HepG2 (cell line): ENCODE results near the gene TMCO6. TPM values are rescaled to one million over a fixed set of nuclear protein-coding genes. Genes with fewer than 3 reads are reported as not detected.
A peak's percentile ranks its signal among the peaks of the same experiment; 100 is the strongest.

ENCODE experiments used
- ATAC-seq: fragments of 200-7000 bp; cut with Tn5 transposase; 3 replicates; pipeline ENCODE4 v1.9.1; 2020; ENCODE audit warnings: mild to moderate bottlenecking, moderate library complexity
- BruUV-seq: library from RNA; stranded (reverse); fragments of 400-500 nt; replicated peaks from 2 replicates; lab custom pipeline; 2021; lab: Mats Ljungman, UMichigan
- CTCF ChIA-PET: fragments of 300-600 bp; formaldehyde crosslinking; extraction: SDS; loops from one replicate; lab custom pipeline; 2021; ENCODE audit warnings: low total read pairs, inconsistent platforms, low intra/inter-chr PET ratio; lab: Yijun Ruan, JAX
- POLR2A ChIA-PET: fragments of 350-600 bp; sonication (Branson Sonifier 250); formaldehyde crosslinking; loops from one replicate; lab custom pipeline; 2020; ENCODE audit warnings: antibody characterized with exemption, inconsistent platforms; lab: Yijun Ruan, JAX
- DNase-seq: peaks from one replicate; pipeline ENCODE4 v3.0.0-alpha.2; 2015; ENCODE audit warnings: low spot score
- FAIRE-seq: peaks from 3 replicates; lab custom pipeline; 2011; peaks lifted over from hg19 to GRCh38; lab: Jason Lieb, UNC
- H2AFZ ChIP-seq: one replicate; pipeline ENCODE4 v1.6.1; 2011; ENCODE audit warnings: low read length, inconsistent platforms
- H3K27ac ChIP-seq: fragments of 300-600 bp; 3 replicates; pipeline ENCODE4 v1.8.0; 2011; ENCODE audit warnings: mixed run types, mild to moderate bottlenecking, mixed read lengths, low read length, inconsistent platforms; ENCODE audit not compliant: insufficient read depth; ENCODE audit errors: extremely low read length
- H3K27me3 ChIP-seq, 2 experiments: fragments of 200-600 bp in 1 of 2; 2 replicates in 1 of 2; 3 replicates in 1 of 2; pipeline versions ENCODE4 v1.6.0 to v1.8.0; 2011; ENCODE audit warnings: low read length in 2 of 2, mild to moderate bottlenecking in 2 of 2, moderate library complexity in 2 of 2, inconsistent platforms in 1 of 2; ENCODE audit not compliant: insufficient read depth in 2 of 2, control insufficient read depth in 1 of 2
- H3K36me3 ChIP-seq, 2 experiments: fragments of 200-600 bp in 1 of 2; replicated peaks in 1 of 2; 2 replicates in 1 of 2; 3 replicates in 1 of 2; pipeline versions ENCODE4 v1.5.1 to v1.8.0; 2011; ENCODE audit warnings: low read length in 2 of 2, inconsistent platforms in 1 of 2; ENCODE audit not compliant: insufficient read depth in 2 of 2, control insufficient read depth in 1 of 2
- H3K4me1 ChIP-seq: 2 replicates; pipeline ENCODE4 v1.5.1; 2012; ENCODE audit warnings: low read length, inconsistent platforms; ENCODE audit not compliant: insufficient read depth
- H3K4me2 ChIP-seq: 2 replicates; pipeline ENCODE4 v1.6.0; 2011; ENCODE audit warnings: low read depth, low read length, inconsistent platforms
- H3K4me3 ChIP-seq, 3 experiments: fragments of 200-600 bp in 1 of 3; sonication (generic), shearing (Covaris generic) in 1 of 3; replicated peaks in 1 of 3; 2 replicates each; pipeline ENCODE4 v1.5.1; 2011 to 2016; ENCODE audit warnings: low read length in 3 of 3, inconsistent platforms in 2 of 3, low read depth in 2 of 3, mild to moderate bottlenecking in 2 of 3, control low read depth in 1 of 3, mixed read lengths in 1 of 3; ENCODE audit not compliant: insufficient read depth in 1 of 3
- H3K79me2 ChIP-seq: one replicate; pipeline ENCODE4 v1.6.1; 2011; ENCODE audit warnings: low read length, inconsistent platforms; ENCODE audit not compliant: insufficient read depth
- H3K9ac ChIP-seq: 2 replicates; pipeline ENCODE4 v1.6.0; 2011; ENCODE audit warnings: mild to moderate bottlenecking, low read depth, low read length, inconsistent platforms; ENCODE audit not compliant: insufficient read depth
- H3K9me3 ChIP-seq: 2 replicates; pipeline ENCODE4 v1.5.1; 2012; ENCODE audit warnings: mild to moderate bottlenecking, low read length
- H4K20me1 ChIP-seq: 2 replicates; pipeline ENCODE4 v1.6.0; 2011; ENCODE audit warnings: inconsistent platforms, mild to moderate bottlenecking, low read length, moderate library complexity; ENCODE audit not compliant: insufficient read depth
- ATF3 ChIP-seq: sonication (generic); formaldehyde crosslinking; IDR thresholded peaks from 2 replicates; pipeline ENCODE4 v1.4.0; 2020; ENCODE audit warnings: missing genetic modification reagents
- ATF7 ChIP-seq, 2 experiments: fragments of 450-650 bp in 1 of 2; sonication (generic) in 1 of 2; formaldehyde crosslinking in 1 of 2; IDR thresholded peaks; 2 replicates each; pipeline versions ENCODE4 v1.4.0 to v1.6.1; 2016 to 2020; ENCODE audit warnings: antibody characterized with exemption in 1 of 2, mild to moderate bottlenecking in 1 of 2, missing genetic modification reagents in 1 of 2
- E2F5 ChIP-seq: sonication (generic); formaldehyde crosslinking; conservative IDR thresholded peaks from 2 replicates; pipeline ENCODE4 v1.4.0; 2020; ENCODE audit warnings: missing genetic modification reagents
- GPN1 ChIP-seq: sonication (generic); formaldehyde crosslinking; IDR thresholded peaks from 2 replicates; pipeline ENCODE4 v1.5.1; 2020; ENCODE audit warnings: missing genetic modification reagents, borderline replicate concordance
- HCFC1 ChIP-seq: fragments of 150-350 bp; IDR thresholded peaks from 2 replicates; pipeline ENCODE4 v1.6.1; 2014; ENCODE audit warnings: low read depth, low read length
- PHF21A ChIP-seq: sonication (generic); formaldehyde crosslinking; IDR thresholded peaks from 2 replicates; pipeline ENCODE4 v1.5.0; 2020; ENCODE audit warnings: mild to moderate bottlenecking, missing genetic modification reagents
- SMAD9 ChIP-seq: sonication (generic); formaldehyde crosslinking; IDR thresholded peaks from 2 replicates; pipeline ENCODE4 v1.5.1; 2020; ENCODE audit warnings: mild to moderate bottlenecking, missing genetic modification reagents
- SP5 ChIP-seq: IDR thresholded peaks from 2 replicates; pipeline ENCODE4 v1.6.1; 2016; ENCODE audit warnings: low read depth, borderline replicate concordance
- SRF ChIP-seq: IDR thresholded peaks from 2 replicates; pipeline ENCODE4 v1.6.1; 2011; ENCODE audit warnings: mild to moderate bottlenecking, low read depth, low read length, moderate library complexity
- TRAFD1 ChIP-seq: sonication (generic); formaldehyde crosslinking; IDR thresholded peaks from 2 replicates; pipeline ENCODE4 v1.5.1; 2020; ENCODE audit warnings: missing genetic modification reagents, mild to moderate bottlenecking, borderline replicate concordance
- ZMYM4 ChIP-seq: sonication (generic); formaldehyde crosslinking; IDR thresholded peaks from 2 replicates; pipeline ENCODE4 v1.8.1; 2023; ENCODE audit warnings: mild to moderate bottlenecking, missing genetic modification reagents
- ZNF292 ChIP-seq: sonication (generic); formaldehyde crosslinking; IDR thresholded peaks from 2 replicates; pipeline ENCODE4 v1.8.1; 2022; ENCODE audit warnings: mild to moderate bottlenecking, low read depth, missing genetic modification reagents, borderline replicate concordance
- ZNF652 ChIP-seq: IDR thresholded peaks from 2 replicates; pipeline ENCODE4 v1.6.1; 2016; ENCODE audit warnings: low read depth, borderline replicate concordance
- ZSCAN25 ChIP-seq: sonication (generic); formaldehyde crosslinking; IDR thresholded peaks from 2 replicates; pipeline ENCODE4 v1.8.0; 2022; ENCODE audit warnings: mild to moderate bottlenecking, missing genetic modification reagents
- WGBS: methylation state at CpG from one replicate; pipeline ENCODE4 v1.1.6; 2017; ENCODE audit warnings: low lambda C conversion rate; 5-methylcytosine and 5-hydroxymethylcytosine counted together
- in situ Hi-C: cut with HindIII; loops from 2 replicates; pipeline ENCODE4 v1.10.0; 2017; ENCODE audit warnings: low pct_unique_long_range_greater_than_20kb; ENCODE audit not compliant: extremely low pct_ligation_motif_present
- intact Hi-C: fragments of 100-400 bp; cut with micrococcal nuclease; formaldehyde crosslinking; loops from one replicate; pipeline ENCODE4 v1.10.0; 2022; ENCODE audit not compliant: unreplicated experiment
- polyA plus RNA-seq, 8 experiments: library from polyadenylated mRNA; depleted of rRNA in 3 of 8; stranded (reverse) in 7 of 8; unstranded in 1 of 8; fragments of >200 nt; fragmentation: Illumina TruSeq in 4 of 8; extraction: Trizol in 4 of 8; gene quantifications; 2 replicates each; pipeline versions ENCODE4 v1.2.1 to v1.2.3, GENCODE V29; 2011 to 2016; ENCODE audit warnings: low read depth in 4 of 8, missing spikeins in 1 of 8, mixed read lengths in 1 of 8; ENCODE audit not compliant: insufficient read depth in 1 of 8
- total RNA-seq, 5 experiments: library from RNA; depleted of rRNA; stranded (reverse); fragments of >200 nt; fragmentation: Illumina TruSeq; extraction: Trizol; gene quantifications; 2 replicates each; pipeline ENCODE4 v1.2.3, GENCODE V29; 2016; ENCODE audit warnings: low read depth in 1 of 5
- TF ChIP-seq, protein P1 (sequence below): sonication (generic); formaldehyde crosslinking; conservative IDR thresholded peaks from 2 replicates; pipeline ENCODE4 v1.4.0; 2020; ENCODE audit warnings: missing genetic modification reagents
- TF ChIP-seq, protein P2 (sequence below), 2 experiments: fragments of 450-650 bp in 1 of 2; sonication (generic) in 1 of 2; formaldehyde crosslinking; IDR thresholded peaks; 2 replicates each; pipeline versions ENCODE4 v1.5.0 to v1.8.0; 2020 to 2022; ENCODE audit warnings: mild to moderate bottlenecking in 1 of 2, missing genetic modification reagents in 1 of 2

TMCO6 gene
- total and polyA plus RNA-seq, 2 of the 13 experiments (the other 11 are each of a cell fraction or from before 2014, with no cell fraction given) = 16.6 to 28.2 TPM

- WGBS = 61% methylated on average over 8 of the region's 8 CpGs
- Histone ChIP-seq H3K27ac (peak overlapping the region; percentile 68), H2AFZ (peak overlapping the region; percentile 66), H4K20me1 (no peaks in the 10 kb centered on the region), H3K4me3 (no peak overlapping the region; a peak in 1 of 6 replicates), H3K9ac (no peak overlapping the region), H3K27me3 (no peaks in the 10 kb centered on the region), H3K9me3 (no peaks in the 10 kb centered on the region), H3K4me2 (peak overlapping the region; percentile 67), H3K4me1 (peaks cover 65% of the 10 kb centered on the region), H3K79me2 (peaks cover 8% of the 10 kb centered on the region), H3K36me3 (no peaks in the 10 kb centered on the region)
- DNase-seq (peak; percentile 63), ATAC-seq (peak; percentile 11), FAIRE-seq (peak; percentile 85)
- BruUV-seq = no TSS peak
- in situ Hi-C loops = no loop called here
- intact Hi-C loops = loop anchor here (1.0 kb wide), 1 partner anchor 60 kb away; no protein-coding TSS in a partner anchor
- ChIA-PET CTCF (interaction anchor here (2.1 kb wide), 1 partner anchor 60 kb away, joined by 11 read pairs; no protein-coding TSS in a partner anchor), POLR2A (interaction anchor here (0.7 to 6.5 kb wide), 7 partner anchors 12 to 90 kb away, joined by 3 to 84 read pairs (median 5); partner anchors contain the start of genes EIF4EBP3, HARS1, HARS2 and IK)
- TF ChIP-seq, protein P1, sequence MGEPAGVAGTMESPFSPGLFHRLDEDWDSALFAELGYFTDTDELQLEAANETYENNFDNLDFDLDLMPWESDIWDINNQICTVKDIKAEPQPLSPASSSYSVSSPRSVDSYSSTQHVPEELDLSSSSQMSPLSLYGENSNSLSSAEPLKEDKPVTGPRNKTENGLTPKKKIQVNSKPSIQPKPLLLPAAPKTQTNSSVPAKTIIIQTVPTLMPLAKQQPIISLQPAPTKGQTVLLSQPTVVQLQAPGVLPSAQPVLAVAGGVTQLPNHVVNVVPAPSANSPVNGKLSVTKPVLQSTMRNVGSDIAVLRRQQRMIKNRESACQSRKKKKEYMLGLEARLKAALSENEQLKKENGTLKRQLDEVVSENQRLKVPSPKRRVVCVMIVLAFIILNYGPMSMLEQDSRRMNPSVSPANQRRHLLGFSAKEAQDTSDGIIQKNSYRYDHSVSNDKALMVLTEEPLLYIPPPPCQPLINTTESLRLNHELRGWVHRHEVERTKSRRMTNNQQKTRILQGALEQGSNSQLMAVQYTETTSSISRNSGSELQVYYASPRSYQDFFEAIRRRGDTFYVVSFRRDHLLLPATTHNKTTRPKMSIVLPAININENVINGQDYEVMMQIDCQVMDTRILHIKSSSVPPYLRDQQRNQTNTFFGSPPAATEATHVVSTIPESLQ (CRISPR knock-in tag) = no peak
- TF ChIP-seq GPN1 (CRISPR knock-in tag) (no peak), TRAFD1 (no peak), SP5 (CRISPR knock-in tag) (peak; percentile 76), HCFC1 (no peak), ZMYM4 (CRISPR knock-in tag) (0 out of 2 replicates have a peak, but pooled peaks have one; percentile 22), SRF (no peak), ZSCAN25 (CRISPR knock-in tag) (no peak), PHF21A (CRISPR knock-in tag) (0 out of 2 replicates have a peak, but pooled peaks have one; percentile 35), ZNF652 (CRISPR knock-in tag) (peak; percentile 95), ZNF292 (CRISPR knock-in tag) (peak; percentile 39; the same call in 1 of the 2 replicates), SMAD9 (CRISPR knock-in tag) (no peak), ATF7 (IDR thresholded peaks at IDR 0.05) (peak; percentile 44; the same call in 1 of the 2 replicates), ATF7 (CRISPR knock-in tag; IDR thresholded peaks at IDR 0.05) (no peak), ATF3 (0 out of 2 replicates have a peak, but pooled peaks have one; percentile 15), E2F5 (CRISPR knock-in tag) (no peak)
- TF ChIP-seq, protein P2, sequence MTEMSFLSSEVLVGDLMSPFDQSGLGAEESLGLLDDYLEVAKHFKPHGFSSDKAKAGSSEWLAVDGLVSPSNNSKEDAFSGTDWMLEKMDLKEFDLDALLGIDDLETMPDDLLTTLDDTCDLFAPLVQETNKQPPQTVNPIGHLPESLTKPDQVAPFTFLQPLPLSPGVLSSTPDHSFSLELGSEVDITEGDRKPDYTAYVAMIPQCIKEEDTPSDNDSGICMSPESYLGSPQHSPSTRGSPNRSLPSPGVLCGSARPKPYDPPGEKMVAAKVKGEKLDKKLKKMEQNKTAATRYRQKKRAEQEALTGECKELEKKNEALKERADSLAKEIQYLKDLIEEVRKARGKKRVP (CRISPR knock-in tag; IDR thresholded peaks at IDR 0.05) = peak in 1 of 2 experiments; percentile 59; a peak in 1 of 4 replicates
Measured at GRCh38 chr5:140635291-140636257, 3.7 kb upstream of the TMCO6 start.
